ENCODE results near the gene PTPN5. TPM values are rescaled to one million over a fixed set of nuclear protein-coding genes. Genes with fewer than 3 reads are reported as not detected.
A peak's percentile ranks its signal among the peaks of the same experiment; 100 is the strongest.

The PTPN5 gene
- total RNA-seq, 2 donors from 2014 or later: 1.4 to 5.3 TPM

GRCh38 chr11:18733202-18733601 lies 58.4 kb downstream of the PTPN5 start:
- no peaks in the 10 kb centered on the region for H3K9me3 ChIP-seq
- H3K4me3 ChIP-seq: no peak overlapping the region
- no peak for DNase-seq (ENCODE audit: low spot score)
- TF ChIP-seq CTCF (IDR thresholded peaks at IDR 0.05): no peak
- no peaks in the 10 kb centered on the region for H3K27me3 ChIP-seq
- H3K36me3 ChIP-seq: no peaks in the 10 kb centered on the region
- H3K27ac ChIP-seq: no peak overlapping the region
- no peaks in the 10 kb centered on the region for H3K4me1 ChIP-seq

GRCh38 chr11:18731949-18732821 lies 59.4 kb downstream of the PTPN5 start:
- peak; percentile 72 for DNase-seq (ENCODE audit: low spot score)
- Histone ChIP-seq H3K36me3 (no peaks in the 10 kb centered on the region), H3K27ac (no peak overlapping the region), H3K27me3 (no peaks in the 10 kb centered on the region), H3K9me3 (no peaks in the 10 kb centered on the region), H3K4me3 (no peak overlapping the region), H3K4me1 (peaks cover 0 to 6% of the 10 kb centered on the region in 2 donors)
- TF ChIP-seq CTCF (IDR thresholded peaks at IDR 0.05): peak; percentile 96 to 97

- no peaks in the 10 kb centered on the region for H3K36me3 ChIP-seq
- DNase-seq (ENCODE audit: low spot score): no peak
- no peak for TF ChIP-seq CTCF (IDR thresholded peaks at IDR 0.05)
- H3K4me3 ChIP-seq: no peak overlapping the region
- peaks cover 0 to 6% of the 10 kb centered on the region in 2 donors for H3K4me1 ChIP-seq
- no peaks in the 10 kb centered on the region for H3K9me3 ChIP-seq
- no peaks in the 10 kb centered on the region for H3K27me3 ChIP-seq
- no peak overlapping the region for H3K27ac ChIP-seq
Measured at GRCh38 chr11:18731441-18731840, 60.2 kb downstream of the PTPN5 start.

- Histone ChIP-seq H3K27ac (no peak overlapping the region), H3K4me3 (no peak overlapping the region), H3K9me3 (no peaks in the 10 kb centered on the region), H3K27me3 (no peaks in the 10 kb centered on the region), H3K4me1 (peaks cover 0 to 6% of the 10 kb centered on the region in 2 donors), H3K36me3 (no peaks in the 10 kb centered on the region)
- no peak for TF ChIP-seq CTCF (IDR thresholded peaks at IDR 0.05)
- no peak for DNase-seq (ENCODE audit: low spot score)
Measured at GRCh38 chr11:18730020-18730419, 61.6 kb downstream of the PTPN5 start.

GRCh38 chr11:18729426-18729825 lies 62.2 kb downstream of the PTPN5 start:
- peaks cover 0 to 6% of the 10 kb centered on the region in 2 donors for H3K4me1 ChIP-seq
- no peaks in the 10 kb centered on the region for H3K9me3 ChIP-seq
- H3K36me3 ChIP-seq: no peaks in the 10 kb centered on the region
- H3K27me3 ChIP-seq: no peaks in the 10 kb centered on the region
- DNase-seq (ENCODE audit: low spot score): no peak
- no peak overlapping the region for H3K27ac ChIP-seq
- no peak overlapping the region for H3K4me3 ChIP-seq
- TF ChIP-seq CTCF (IDR thresholded peaks at IDR 0.05): no peak

All from right atrium auricular region (tissue), 2 donors.